Neural cell (in vitro differentiated cells): ENCODE measurements around the gene TBC1D10B. TPM values are rescaled to one million over a fixed set of nuclear protein-coding genes. Genes with fewer than 3 reads are reported as not detected.

Experiments used
- H2AFZ ChIP-seq: fragments of 200-600, 300-800 bp; sonication (generic), shearing (Covaris generic); 2 replicates; pipeline ENCODE4 v1.6.0; 2014; ENCODE audit warnings: low read depth, mild to moderate bottlenecking, antibody characterized with exemption, low read length, moderate library complexity
- H3F3A ChIP-seq: fragments of 200-600 bp; shearing (Covaris generic); 2 replicates; pipeline ENCODE4 v1.6.1; 2016; ENCODE audit warnings: mild to moderate bottlenecking, moderate library complexity, mixed read lengths, antibody characterized with exemption, low read length; ENCODE audit not compliant: insufficient read depth, poor library complexity, severe bottlenecking
- H3K27ac ChIP-seq: fragments of 200-600, 300-800 bp; sonication (generic), shearing (Covaris generic); 2 replicates; pipeline ENCODE4 v1.5.1; 2014; ENCODE audit warnings: mild to moderate bottlenecking, low read length, moderate library complexity
- H3K27me3 ChIP-seq: fragments of 300-800, 200-600 bp; sonication (generic), shearing (Covaris generic); 2 replicates; pipeline ENCODE4 v1.6.0; 2014; ENCODE audit warnings: mild to moderate bottlenecking, low read depth, low read length, moderate library complexity; ENCODE audit not compliant: insufficient read depth
- H3K36me3 ChIP-seq: fragments of 300-800, 200-600 bp; sonication (generic), shearing (Covaris generic); 2 replicates; pipeline ENCODE4 v1.5.1; 2014; ENCODE audit warnings: mild to moderate bottlenecking, antibody characterized with exemption, low read length, moderate library complexity; ENCODE audit not compliant: insufficient read depth
- H3K4me2 ChIP-seq: fragments of 300-800, 200-600 bp; sonication (generic), shearing (Covaris generic); 2 replicates; pipeline ENCODE4 v1.6.0; 2014; ENCODE audit warnings: mild to moderate bottlenecking, low read length
- H3K4me3 ChIP-seq: fragments of 300-800, 200-600 bp; sonication (generic), shearing (Covaris generic); 2 replicates; pipeline ENCODE4 v1.5.1; 2014; ENCODE audit warnings: mild to moderate bottlenecking, low read length, moderate library complexity
- H3K79me2 ChIP-seq: fragments of 200-600 bp; shearing (Covaris generic); replicated peaks from 2 replicates; pipeline ENCODE4 v1.6.0; 2014; ENCODE audit warnings: mild to moderate bottlenecking, low read length, moderate library complexity; ENCODE audit not compliant: insufficient read depth
- H3K9ac ChIP-seq: fragments of 300-800, 200-600 bp; sonication (generic), shearing (Covaris generic); 2 replicates; pipeline ENCODE4 v1.6.1; 2016; ENCODE audit warnings: mild to moderate bottlenecking, low read length, mixed read lengths
- H3K9me2 ChIP-seq: fragments of 200-600 bp; shearing (Covaris generic); 2 replicates; pipeline ENCODE4 v1.6.1; 2016; ENCODE audit warnings: mild to moderate bottlenecking, low read length, mixed read lengths; ENCODE audit not compliant: insufficient read depth
- H3K9me3 ChIP-seq: fragments of 200-600, 300-800 bp; sonication (generic), shearing (Covaris generic); 2 replicates; pipeline ENCODE4 v1.6.1; 2016; ENCODE audit warnings: mild to moderate bottlenecking, mixed run types, low read length, moderate library complexity, mixed read lengths
- H4K20me1 ChIP-seq: fragments of 200-600 bp; shearing (Covaris generic); 2 replicates; pipeline ENCODE4 v1.6.1; 2016; ENCODE audit warnings: mild to moderate bottlenecking, mixed run types; ENCODE audit not compliant: insufficient read depth
- CTCF ChIP-seq: fragments of 450-650 bp; IDR thresholded peaks from 2 replicates; pipeline ENCODE4 v1.5.1; 2014; ENCODE audit warnings: antibody characterized with exemption, mild to moderate bottlenecking, moderate library complexity; ENCODE audit not compliant: poor library complexity, severe bottlenecking
- EP300 ChIP-seq: fragments of 450-650 bp; conservative IDR thresholded peaks from 2 replicates; pipeline ENCODE4 v1.6.1; 2014; ENCODE audit warnings: antibody characterized with exemption, mild to moderate bottlenecking, moderate library complexity; ENCODE audit not compliant: poor library complexity, severe bottlenecking
- EZH2 ChIP-seq: fragments of 200-600, 300-800 bp; shearing (Covaris generic), sonication (generic); IDR thresholded peaks from 2 replicates; pipeline ENCODE4 v1.6.1; 2014; ENCODE audit warnings: antibody characterized with exemption, low read length, borderline replicate concordance, mild to moderate bottlenecking; ENCODE audit not compliant: insufficient read depth, poor library complexity, severe bottlenecking
- MXI1 ChIP-seq: fragments of 450-650 bp; conservative IDR thresholded peaks from 2 replicates; pipeline ENCODE4 v1.6.1; 2014; ENCODE audit warnings: antibody characterized with exemption, mild to moderate bottlenecking; ENCODE audit not compliant: poor library complexity, severe bottlenecking
- POLR2AphosphoS5 ChIP-seq: IDR thresholded peaks from 2 replicates; pipeline ENCODE4 v1.6.1; 2012
- RAD21 ChIP-seq: fragments of 450-650 bp; conservative IDR thresholded peaks from 2 replicates; pipeline ENCODE4 v1.6.1; 2014; ENCODE audit warnings: antibody characterized with exemption, mild to moderate bottlenecking, moderate library complexity
- REST ChIP-seq: IDR thresholded peaks from 2 replicates; pipeline ENCODE4 v1.6.1; 2012; ENCODE audit warnings: borderline replicate concordance
- SMC3 ChIP-seq: fragments of 450-650 bp; conservative IDR thresholded peaks from 2 replicates; pipeline ENCODE4 v1.6.1; 2014; ENCODE audit warnings: antibody characterized with exemption, mild to moderate bottlenecking, moderate library complexity; ENCODE audit not compliant: poor library complexity
- TAF1 ChIP-seq: IDR thresholded peaks from 2 replicates; pipeline ENCODE4 v1.6.1; 2012; ENCODE audit warnings: low read depth
- polyA plus RNA-seq: library from polyadenylated mRNA; depleted of rRNA; stranded (reverse); fragments of >200 nt; gene quantifications from 2 replicates; pipeline ENCODE4 v1.2.3, GENCODE V29; 2014

The TBC1D10B gene
- polyA plus RNA-seq, 1 donor from 2014 or later, result 24.1 TPM

GRCh38 chr16:30374538-30374937 is 4.2 kb upstream of the TBC1D10B start, which contains the start of gene MYL11:
Gene MYL11 (plus strand): TSS chr16:30374802. CDS start chr16:30374858, 56 bp downstream.
- Histone ChIP-seq H3K27ac (no peak within 1 kb of the TSS), H3K27me3 (no peaks in the 10 kb centered on the region), H3K79me2 (peaks cover 3% of the 10 kb centered on the region), H3K4me2 (no peak within 1 kb of the TSS), H3F3A (no peaks in the 10 kb centered on the region), H2AFZ (no peak within 1 kb of the TSS), H4K20me1 (no peaks in the 10 kb centered on the region), H3K36me3 (no peaks in the 10 kb centered on the region), H3K9me3 (no peaks in the 10 kb centered on the region), H3K4me3 (no peak within 1 kb of the TSS), H3K9ac (no peak within 1 kb of the TSS), H3K9me2 (no peaks in the 10 kb centered on the region)
- TF ChIP-seq EZH2 (no peak), MXI1 (no peak), EP300 (no peak), CTCF (no peak), TAF1 (no peak), RAD21 (no peak), REST (no peak), POLR2AphosphoS5 (no peak), SMC3 (no peak)

DNA sequence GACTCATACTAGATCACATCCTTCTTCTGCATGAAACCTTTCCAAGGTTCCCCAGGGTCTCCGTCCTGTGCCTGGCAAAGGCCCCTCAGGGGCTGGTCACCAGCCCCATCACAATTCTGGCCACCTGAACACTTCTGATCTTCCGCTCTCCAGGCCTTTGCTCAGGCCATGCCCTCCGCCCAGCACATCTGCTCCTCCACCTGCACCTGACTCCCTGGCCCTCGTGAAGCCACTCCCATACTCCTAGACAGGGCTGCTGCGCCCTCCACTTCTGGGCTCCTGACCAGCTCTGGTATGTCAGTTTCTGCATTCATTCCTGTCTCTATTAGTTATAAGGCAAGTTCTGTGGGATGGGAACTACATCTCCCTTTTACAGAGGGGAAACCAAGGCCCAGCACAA is 2.4 kb upstream of the TBC1D10B start:
- Histone ChIP-seq H3F3A (no peaks in the 10 kb centered on the region), H3K9me3 (no peaks in the 10 kb centered on the region), H4K20me1 (peaks cover 17% of the 10 kb centered on the region), H2AFZ (no peak overlapping the region), H3K79me2 (peaks cover 22% of the 10 kb centered on the region), H3K4me2 (no peak overlapping the region), H3K27ac (no peak overlapping the region), H3K9me2 (no peaks in the 10 kb centered on the region), H3K36me3 (no peaks in the 10 kb centered on the region), H3K9ac (no peak overlapping the region), H3K4me3 (no peak overlapping the region), H3K27me3 (no peaks in the 10 kb centered on the region)
- TF ChIP-seq SMC3 (no peak), EZH2 (no peak), RAD21 (no peak), MXI1 (no peak), POLR2AphosphoS5 (no peak), CTCF (no peak), REST (no peak), TAF1 (no peak), EP300 (no peak)
